Stimulated activated CD4-positive, alpha-beta T cell treated with anti-CD3 and anti-CD28 coated beads, Interleukin-4, amount 100 ng/mL, for 1 hour (primary cell): ENCODE measurements around the gene ITGB7.

Experiments
- DNase-seq: peaks from one replicate; pipeline ENCODE4 v3.0.0-alpha.2; 2020

ITGB7 gene, protein sequence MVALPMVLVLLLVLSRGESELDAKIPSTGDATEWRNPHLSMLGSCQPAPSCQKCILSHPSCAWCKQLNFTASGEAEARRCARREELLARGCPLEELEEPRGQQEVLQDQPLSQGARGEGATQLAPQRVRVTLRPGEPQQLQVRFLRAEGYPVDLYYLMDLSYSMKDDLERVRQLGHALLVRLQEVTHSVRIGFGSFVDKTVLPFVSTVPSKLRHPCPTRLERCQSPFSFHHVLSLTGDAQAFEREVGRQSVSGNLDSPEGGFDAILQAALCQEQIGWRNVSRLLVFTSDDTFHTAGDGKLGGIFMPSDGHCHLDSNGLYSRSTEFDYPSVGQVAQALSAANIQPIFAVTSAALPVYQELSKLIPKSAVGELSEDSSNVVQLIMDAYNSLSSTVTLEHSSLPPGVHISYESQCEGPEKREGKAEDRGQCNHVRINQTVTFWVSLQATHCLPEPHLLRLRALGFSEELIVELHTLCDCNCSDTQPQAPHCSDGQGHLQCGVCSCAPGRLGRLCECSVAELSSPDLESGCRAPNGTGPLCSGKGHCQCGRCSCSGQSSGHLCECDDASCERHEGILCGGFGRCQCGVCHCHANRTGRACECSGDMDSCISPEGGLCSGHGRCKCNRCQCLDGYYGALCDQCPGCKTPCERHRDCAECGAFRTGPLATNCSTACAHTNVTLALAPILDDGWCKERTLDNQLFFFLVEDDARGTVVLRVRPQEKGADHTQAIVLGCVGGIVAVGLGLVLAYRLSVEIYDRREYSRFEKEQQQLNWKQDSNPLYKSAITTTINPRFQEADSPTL

DNA sequence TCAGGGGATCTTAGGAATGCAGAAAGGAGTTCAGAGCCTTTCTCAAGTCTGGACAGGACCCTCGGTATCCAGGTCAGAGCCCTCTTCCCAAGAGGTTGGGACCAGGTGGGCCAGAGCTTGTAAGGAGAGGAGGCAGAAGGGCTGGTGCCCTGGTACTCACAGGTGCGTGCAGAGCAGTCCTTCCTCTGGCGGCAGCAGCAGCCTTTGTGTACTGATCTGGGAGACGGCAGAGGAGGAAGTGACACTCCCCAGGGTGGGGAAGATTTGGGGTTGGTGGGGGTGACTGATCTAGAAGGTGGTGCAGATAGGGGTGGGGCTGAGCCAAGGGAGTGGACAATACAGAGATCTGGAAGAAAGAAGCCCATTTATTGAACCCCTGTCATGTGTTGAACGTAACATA is at the start of gene ITGB7:
Gene ITGB7, minus strand, starts transcription at position 210 of the 400 bp plus-strand sequence. CDS start 6,808 bp downstream, outside the sequence.
- peak; percentile 62 for DNase-seq

DNA sequence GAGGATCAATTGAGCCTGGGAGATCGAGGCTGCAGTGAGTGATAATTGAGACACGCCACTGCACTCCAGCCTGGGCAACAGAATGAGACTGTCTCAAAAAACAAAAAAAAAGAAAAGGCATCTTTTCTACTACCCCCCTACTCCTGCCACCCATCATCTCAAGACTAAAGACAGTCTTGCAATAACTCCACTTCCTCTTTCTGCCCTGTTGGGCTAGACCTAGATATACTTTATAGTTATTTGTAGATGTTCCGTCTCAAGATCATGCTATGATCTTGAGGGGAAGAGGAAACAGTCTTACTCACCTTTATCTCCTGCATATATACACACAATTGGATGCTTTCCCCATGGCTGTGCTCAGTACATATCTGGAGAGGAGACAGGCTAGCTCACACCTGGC is 48.9 kb upstream of the ITGB7 start:
- DNase-seq = no peak

GRCh38 chr12:53254816-53255545 is 47.9 kb upstream of the ITGB7 start:
- no peak for DNase-seq

DNA sequence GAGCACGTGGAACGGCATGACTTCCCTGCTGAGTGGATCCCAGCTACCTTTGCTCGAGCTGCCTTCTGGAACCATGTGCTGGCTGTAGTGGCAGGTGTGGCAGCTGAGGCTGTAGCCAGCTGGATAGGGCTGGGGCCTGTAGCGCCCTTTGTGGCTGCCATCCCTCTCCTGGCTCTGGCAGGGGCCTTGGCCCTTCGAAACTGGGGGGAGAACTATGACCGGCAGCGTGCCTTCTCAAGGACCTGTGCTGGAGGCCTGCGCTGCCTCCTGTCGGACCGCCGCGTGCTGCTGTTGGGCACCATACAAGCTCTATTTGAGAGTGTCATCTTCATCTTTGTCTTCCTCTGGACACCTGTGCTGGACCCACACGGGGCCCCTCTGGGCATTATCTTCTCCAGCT is 46.2 kb upstream of the ITGB7 start:
- no peak for DNase-seq

DNA sequence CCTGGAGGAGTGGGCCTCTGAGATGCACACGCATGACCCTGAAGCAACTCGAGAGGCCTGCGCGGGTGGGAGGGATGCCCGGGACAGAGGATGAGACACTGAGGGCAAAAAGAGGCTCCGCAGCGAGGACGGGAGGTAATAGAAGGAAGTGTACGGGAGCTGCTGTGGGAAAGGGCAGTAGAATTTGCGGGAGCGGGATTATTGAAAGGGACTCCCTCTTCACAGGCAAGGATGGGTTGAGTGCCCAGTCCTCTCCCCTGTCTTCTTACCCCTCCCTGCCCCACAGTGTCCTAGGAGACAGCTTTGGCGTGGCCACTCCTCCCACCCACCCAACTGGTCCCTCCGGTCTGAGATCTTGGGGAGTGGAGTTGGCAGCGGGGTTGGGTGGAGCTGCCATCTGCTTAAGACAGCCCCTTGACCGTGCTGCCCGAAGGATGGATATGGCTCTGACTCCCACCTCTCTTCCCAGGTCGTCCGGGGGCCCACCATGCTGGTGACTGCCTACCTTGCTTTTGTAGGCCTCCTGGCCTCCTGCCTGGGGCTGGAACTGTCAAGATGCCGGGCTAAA is 45.4 kb upstream of the ITGB7 start:
- no peak for DNase-seq

GRCh38 chr12:53251477-53252348 is 44.7 kb upstream of the ITGB7 start:
- DNase-seq = peak; percentile 73

DNA sequence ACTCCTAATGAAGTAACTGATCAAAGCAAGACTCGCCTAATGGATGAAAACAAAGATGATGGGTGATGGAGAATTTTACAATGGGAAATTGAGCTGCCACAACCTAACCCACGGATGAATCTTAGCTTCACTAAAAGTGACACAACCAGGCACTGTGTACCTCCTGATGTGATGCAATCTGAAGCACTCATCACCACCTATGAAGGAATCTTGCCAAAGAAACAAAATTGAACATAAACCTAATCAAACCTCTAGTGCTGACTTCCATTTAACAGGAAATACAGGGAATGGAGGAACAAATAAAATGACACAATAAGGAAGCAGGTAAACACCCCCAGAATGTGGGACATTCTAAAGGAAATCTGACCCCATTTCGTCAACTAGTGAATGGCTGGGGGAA is 38.2 kb upstream of the ITGB7 start:
- DNase-seq = no peak

- no peak for DNase-seq
These were observed 37.3 kb upstream of the ITGB7 start for GRCh38 chr12:53244337-53244736.

GRCh38 chr12:53241623-53242412 is 34.8 kb upstream of the ITGB7 start:
- DNase-seq = no peak

GRCh38 chr12:53239643-53240258 is 32.7 kb upstream of the ITGB7 start:
- no peak for DNase-seq

DNA sequence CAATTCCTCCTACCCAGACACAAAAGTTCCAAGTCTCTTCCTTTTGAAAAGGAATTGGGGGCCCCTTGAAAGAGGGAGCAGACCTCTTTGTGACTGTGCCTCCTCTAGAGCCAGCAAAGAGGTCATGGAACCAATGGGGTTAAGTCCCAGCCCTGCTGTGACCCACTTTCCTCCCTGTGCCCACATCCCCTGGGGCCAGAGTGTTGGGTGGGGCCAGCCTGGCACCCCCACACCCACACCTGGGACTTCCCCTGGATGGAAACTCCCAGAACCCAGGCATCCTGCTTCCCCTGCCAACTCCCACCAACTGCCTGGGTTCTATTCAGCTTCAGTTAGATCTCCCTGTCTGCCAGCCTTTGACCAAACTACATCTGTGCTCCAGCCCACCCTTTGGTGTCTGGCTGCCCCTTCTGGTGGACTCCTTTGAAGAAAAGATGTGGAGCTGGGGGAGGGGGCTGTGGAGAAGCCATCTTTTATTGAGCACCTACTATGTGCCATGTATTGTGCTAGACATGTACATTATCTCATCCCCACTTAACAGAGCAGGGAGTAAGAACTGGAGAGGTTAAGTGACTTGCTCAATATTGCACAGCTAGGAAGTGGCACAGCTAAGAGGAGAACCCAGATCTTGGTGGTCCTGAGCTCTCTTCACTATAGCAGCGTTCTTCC is 29.5 kb upstream of the ITGB7 start:
- peak; percentile 34 for DNase-seq

- peak; percentile 35 for DNase-seq
These were observed 28.8 kb upstream of the ITGB7 start for GRCh38 chr12:53235742-53236442.

GRCh38 chr12:53235164-53235563 is 28.1 kb upstream of the ITGB7 start:
- no peak for DNase-seq

GRCh38 chr12:53234271-53234914 is 27.3 kb upstream of the ITGB7 start:
- DNase-seq = no peak

DNA sequence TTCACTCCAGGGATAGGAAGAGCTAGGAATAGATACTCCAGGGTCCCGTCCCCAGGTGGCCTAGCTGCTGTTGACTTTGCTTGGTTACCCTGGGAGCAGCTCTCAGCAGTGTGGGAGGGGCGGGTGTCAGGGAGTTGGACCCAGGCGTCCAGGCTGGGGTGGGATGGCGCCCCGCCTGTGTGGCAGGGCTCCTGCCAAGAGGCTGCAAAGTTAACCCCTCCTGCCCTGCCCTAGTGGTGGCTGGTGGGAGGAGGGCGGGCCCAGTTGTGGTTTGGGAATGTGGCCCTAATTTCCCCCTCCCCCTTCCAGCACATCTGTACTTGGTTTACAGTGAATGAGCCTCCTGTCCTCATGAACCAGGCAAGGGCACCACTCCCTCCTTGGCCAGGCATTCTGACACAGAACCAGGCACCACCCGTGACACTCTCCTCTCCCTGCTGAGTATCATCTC is 26.6 kb upstream of the ITGB7 start:
- no peak for DNase-seq

DNA sequence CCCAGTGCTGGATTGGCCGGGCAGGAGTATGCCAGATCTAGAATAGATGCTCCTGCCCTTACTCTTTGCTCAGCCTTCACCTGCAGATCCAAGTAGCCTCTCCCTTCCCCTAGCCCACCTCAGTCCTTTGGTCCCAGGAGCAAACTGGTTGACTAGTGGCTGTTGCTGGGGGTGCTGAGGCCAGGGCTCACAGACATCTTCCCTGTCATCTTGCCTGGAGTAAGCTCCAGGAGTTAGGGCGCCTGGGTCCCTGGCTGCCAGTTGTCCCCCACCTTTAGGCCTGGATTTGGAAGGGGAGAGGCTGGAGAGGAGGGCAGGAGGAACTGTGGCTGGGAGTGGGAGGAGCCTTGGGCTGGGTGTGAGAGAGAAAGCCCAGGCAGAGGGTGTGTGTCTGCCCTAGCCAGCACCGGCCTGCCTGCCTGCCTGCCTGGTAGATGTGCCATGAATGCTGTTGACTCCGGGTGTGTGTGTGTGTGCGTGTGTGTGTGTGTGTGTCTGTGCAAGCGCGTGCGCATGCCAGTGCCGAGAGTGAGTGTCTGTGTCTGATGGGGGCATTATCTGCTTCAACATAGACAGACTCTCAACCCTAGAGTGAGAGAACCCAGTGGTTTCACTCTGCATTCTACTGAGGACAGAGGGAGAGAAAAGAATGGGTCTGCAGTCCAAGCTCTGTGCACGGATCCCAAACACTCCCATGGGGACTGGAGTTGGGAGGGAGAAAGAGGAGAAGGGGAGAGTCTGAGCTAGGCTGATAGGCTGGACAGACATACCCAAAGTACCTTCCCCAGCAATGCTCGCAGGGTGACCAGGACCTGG is 25.8 kb upstream of the ITGB7 start:
- peak; percentile 35 for DNase-seq

DNA sequence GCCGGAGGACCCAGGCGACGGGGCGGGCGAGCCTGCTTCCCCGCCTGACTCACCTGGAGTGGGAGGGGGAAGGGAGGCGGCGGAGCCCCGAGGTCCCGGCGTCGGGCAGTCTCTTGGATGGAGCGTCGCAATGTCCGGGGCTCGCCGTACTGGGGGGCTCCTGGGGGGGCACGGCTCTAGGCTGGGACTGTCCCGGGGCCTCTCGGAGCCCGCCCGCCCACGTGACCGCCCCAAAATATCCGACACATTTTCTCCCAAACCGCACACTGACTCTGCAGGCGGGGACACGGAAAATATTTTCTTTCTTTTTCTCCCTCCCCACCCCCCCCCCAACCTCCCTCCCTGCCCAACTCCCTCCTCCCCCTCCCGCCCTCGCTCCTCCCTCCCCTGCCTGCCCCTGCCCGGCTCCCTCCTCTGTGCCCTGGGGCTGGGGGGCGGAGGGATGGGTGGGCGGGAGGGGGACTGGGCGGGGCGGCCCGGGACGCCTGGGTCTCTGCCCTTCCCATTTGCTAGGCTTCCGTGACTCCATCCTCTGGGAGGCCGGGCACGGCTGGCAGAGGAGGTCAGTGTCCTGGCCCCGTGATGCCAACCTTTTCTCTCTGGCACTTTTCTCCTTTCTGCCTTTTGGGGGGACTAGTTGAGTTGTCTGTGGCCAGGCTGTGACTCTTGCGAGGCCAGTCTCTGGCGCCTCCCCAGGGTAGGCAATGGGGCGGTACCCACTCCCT is 25.0 kb upstream of the ITGB7 start, which contains the start of gene RARG:
Gene RARG, minus strand, starts transcription at position 289 of the 725 bp plus-strand sequence. CDS start 4,664 bp downstream, outside the sequence.
- peak; percentile 76 for DNase-seq
